Stomach (tissue), 4 donors: Measurements from ENCODE around the gene ZMAT5.

Experiments
- POLR2AphosphoS5 ChIP-seq, 3 donors: sonication (generic); formaldehyde crosslinking; IDR thresholded peaks; one replicate each; pipeline ENCODE4 v1.6.1; 2016; ENCODE audit warnings: antibody characterized with exemption in 3 of 3
- TF ChIP-seq, protein P1 (sequence below), 7 experiments: fragments of 450-650 bp in 4 of 7; fragments of 200-600 bp in 3 of 7; sonication (generic) in 3 of 7; IDR thresholded peaks; one replicate each; pipeline ENCODE4 v1.5.1; 2016 to 2019; ENCODE audit warnings: antibody characterized with exemption in 7 of 7, control low read depth in 2 of 7, mild to moderate bottlenecking in 1 of 7

DNA sequence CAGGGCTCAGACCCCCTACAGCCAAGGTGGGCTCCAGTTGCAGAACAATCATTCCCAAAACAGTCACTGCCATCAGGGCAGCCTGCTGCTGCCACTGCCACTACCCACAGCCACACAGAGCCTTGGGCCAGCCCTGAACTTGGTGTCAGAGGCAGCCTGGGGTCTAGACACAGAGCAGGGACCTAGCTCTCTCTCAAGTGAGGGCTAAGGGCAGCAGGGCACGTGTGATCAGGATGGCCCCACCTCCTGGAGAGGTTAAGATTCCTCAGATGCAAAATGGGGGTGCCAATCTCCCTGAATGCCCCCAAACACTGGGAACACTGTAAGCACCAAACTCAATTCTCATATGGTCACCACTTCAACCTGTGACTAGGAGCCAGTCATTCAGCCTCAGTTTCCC lies 31.4 kb downstream of the ZMAT5 start:
- no peak for TF ChIP-seq POLR2AphosphoS5 (IDR thresholded peaks at IDR 0.05)
- TF ChIP-seq, protein P1, sequence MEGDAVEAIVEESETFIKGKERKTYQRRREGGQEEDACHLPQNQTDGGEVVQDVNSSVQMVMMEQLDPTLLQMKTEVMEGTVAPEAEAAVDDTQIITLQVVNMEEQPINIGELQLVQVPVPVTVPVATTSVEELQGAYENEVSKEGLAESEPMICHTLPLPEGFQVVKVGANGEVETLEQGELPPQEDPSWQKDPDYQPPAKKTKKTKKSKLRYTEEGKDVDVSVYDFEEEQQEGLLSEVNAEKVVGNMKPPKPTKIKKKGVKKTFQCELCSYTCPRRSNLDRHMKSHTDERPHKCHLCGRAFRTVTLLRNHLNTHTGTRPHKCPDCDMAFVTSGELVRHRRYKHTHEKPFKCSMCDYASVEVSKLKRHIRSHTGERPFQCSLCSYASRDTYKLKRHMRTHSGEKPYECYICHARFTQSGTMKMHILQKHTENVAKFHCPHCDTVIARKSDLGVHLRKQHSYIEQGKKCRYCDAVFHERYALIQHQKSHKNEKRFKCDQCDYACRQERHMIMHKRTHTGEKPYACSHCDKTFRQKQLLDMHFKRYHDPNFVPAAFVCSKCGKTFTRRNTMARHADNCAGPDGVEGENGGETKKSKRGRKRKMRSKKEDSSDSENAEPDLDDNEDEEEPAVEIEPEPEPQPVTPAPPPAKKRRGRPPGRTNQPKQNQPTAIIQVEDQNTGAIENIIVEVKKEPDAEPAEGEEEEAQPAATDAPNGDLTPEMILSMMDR (IDR thresholded peaks at IDR 0.05): no peak
